Ishikawa (cell line): Measurements from ENCODE around the gene ASPDH.

Experiments
- CREB1 ChIP-seq: IDR thresholded peaks from 2 replicates; pipeline ENCODE4 v1.6.1; 2012; ENCODE audit warnings: low read depth
- EGR1 ChIP-seq: IDR thresholded peaks from 2 replicates; pipeline ENCODE4 v1.6.1; 2012
- EP300 ChIP-seq: IDR thresholded peaks from 2 replicates; pipeline ENCODE4 v1.6.1; 2012; ENCODE audit warnings: borderline replicate concordance
- FOXM1 ChIP-seq: IDR thresholded peaks from 2 replicates; pipeline ENCODE4 v1.6.1; 2012; ENCODE audit warnings: low read depth, borderline replicate concordance
- MAX ChIP-seq: IDR thresholded peaks from 2 replicates; pipeline ENCODE4 v1.6.1; 2012
- RAD21 ChIP-seq: IDR thresholded peaks from 2 replicates; pipeline ENCODE4 v1.6.1; 2012; ENCODE audit warnings: low read depth
- REST ChIP-seq: IDR thresholded peaks from 2 replicates; pipeline ENCODE4 v1.6.1; 2012; ENCODE audit warnings: low read depth, mild to moderate bottlenecking
- TAF1 ChIP-seq: IDR thresholded peaks from 2 replicates; pipeline ENCODE4 v1.6.1; 2012; ENCODE audit warnings: low read depth, mild to moderate bottlenecking
- TCF12 ChIP-seq: IDR thresholded peaks from 2 replicates; pipeline ENCODE4 v1.6.1; 2012; ENCODE audit warnings: low read depth
- TEAD4 ChIP-seq: IDR thresholded peaks from 2 replicates; pipeline ENCODE4 v1.6.1; 2012
- YY1 ChIP-seq: IDR thresholded peaks from 2 replicates; pipeline ENCODE4 v1.6.1; 2012; ENCODE audit warnings: low read depth
- ZBTB7A ChIP-seq: IDR thresholded peaks from 2 replicates; pipeline ENCODE4 v1.6.1; 2012; ENCODE audit warnings: low read depth

- no peak for TF ChIP-seq EP300
- TF ChIP-seq EGR1 = no peak
- TF ChIP-seq RAD21 = no peak
- no peak for TF ChIP-seq MAX
- no peak for TF ChIP-seq YY1
- TF ChIP-seq FOXM1 = no peak
- TF ChIP-seq TCF12 = no peak
- no peak for TF ChIP-seq TAF1
- TF ChIP-seq ZBTB7A = no peak
- no peak for TF ChIP-seq REST
- TF ChIP-seq TEAD4 = no peak
- TF ChIP-seq CREB1 = no peak
Measured at GRCh38 chr19:50507376-50507775, 6.3 kb downstream of the ASPDH start.
